HG03135 (cell line): ENCODE data around the gene KRTAP27-1.

ENCODE experiments used
- ATAC-seq: cut with Tn5 transposase; IDR thresholded peaks from one replicate; pipeline ENCODE4 v1.9.1; 2021; ENCODE audit warnings: mild to moderate bottlenecking, moderate library complexity; ENCODE audit not compliant: unreplicated experiment

Gene KRTAP27-1

DNA sequence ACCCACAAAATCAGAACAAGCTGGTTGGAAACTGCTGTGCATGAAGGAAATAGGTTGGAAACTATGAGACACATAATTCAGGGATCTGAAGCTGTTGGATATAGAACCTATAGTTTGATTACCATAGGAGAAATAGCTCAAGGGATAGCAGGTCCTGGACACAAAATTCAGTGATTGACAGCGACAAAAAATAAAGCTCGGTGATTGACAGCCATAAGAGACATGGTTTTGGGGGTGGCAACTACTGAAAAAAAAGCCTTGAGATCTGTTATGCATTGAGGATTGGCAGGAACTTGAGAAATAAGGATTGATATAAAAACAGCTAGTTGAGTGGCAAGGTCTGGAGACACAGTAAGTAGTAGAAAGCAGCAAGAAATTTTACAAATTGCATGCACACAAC lies 48.3 kb downstream of the KRTAP27-1 start, which contains the start of gene KRTAP25-1:
Gene KRTAP25-1 (minus strand): TSS at position 300 of the 400 bp plus-strand sequence. CDS start 24 bp downstream, at position 276.
- no peak for ATAC-seq
